HG02571 (cell line): ENCODE results near the gene SEMA5A.

Source experiments
- ATAC-seq: cut with Tn5 transposase; IDR thresholded peaks from one replicate; pipeline ENCODE4 v1.9.1; 2021; ENCODE audit warnings: mild to moderate bottlenecking, moderate library complexity; ENCODE audit not compliant: unreplicated experiment

Gene SEMA5A

GRCh38 chr5:9151684-9152427, 394.0 kb downstream of the SEMA5A start:
- no peak for ATAC-seq

DNA sequence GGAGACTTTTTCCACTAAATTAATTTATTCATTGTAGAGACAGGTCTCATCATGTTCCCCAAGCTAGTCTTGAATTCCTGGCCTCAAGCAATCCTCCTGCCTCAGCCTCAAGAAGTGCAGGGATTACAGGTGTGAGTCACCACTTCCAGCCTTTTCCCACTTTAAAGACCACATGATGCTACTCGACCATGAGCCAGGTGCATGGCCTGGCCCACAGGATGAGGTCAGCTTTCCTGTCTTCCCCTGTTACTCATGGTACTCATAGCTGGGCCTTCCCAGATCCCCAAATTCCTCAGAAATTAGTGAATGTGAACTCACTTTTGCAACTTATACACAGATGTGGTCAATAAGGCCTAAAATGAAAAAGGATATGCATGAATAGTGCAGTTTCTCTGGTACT, 395.9 kb downstream of the SEMA5A start:
- no peak for ATAC-seq

- no peak for ATAC-seq
Observed at GRCh38 chr5:9148242-9148641, 397.6 kb downstream of the SEMA5A start.

DNA sequence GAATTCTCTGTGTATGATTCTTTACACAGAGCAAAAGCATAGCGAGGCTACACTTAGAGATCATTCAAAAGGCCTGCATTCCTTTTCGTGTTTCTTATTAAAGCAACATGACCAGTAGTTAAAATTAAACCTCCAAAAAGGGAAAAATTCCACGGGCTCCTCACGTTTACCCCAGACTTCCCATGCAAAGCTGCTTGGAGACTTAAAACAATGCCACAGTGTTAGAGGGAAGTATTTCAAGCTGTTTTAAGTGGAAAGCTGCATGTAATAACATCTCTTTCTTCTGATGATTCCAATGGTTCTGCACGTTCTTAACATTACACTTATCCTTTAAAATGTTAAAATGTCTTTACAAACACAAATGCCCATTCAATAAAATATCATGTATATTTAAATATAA, 405.2 kb downstream of the SEMA5A start:
- ATAC-seq: no peak

DNA sequence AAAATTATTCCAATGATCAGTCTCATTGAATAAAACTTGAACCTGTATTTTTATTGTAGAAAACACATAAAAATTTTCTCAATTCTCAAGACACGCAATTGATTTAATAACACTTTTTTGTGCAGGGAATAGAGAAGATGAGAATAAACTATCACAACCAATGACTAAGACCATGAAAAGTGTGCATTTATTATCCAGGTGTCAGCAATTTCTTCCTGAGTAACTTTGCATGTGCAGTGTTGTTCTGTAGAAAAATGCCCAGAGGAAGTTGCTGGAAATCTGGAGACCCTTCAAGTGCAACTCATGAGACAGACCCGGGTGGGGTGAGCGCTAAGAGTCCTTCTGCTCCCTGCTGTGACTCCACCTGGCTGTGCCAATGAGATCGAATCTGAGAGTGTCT, 405.7 kb downstream of the SEMA5A start:
- no peak for ATAC-seq

DNA sequence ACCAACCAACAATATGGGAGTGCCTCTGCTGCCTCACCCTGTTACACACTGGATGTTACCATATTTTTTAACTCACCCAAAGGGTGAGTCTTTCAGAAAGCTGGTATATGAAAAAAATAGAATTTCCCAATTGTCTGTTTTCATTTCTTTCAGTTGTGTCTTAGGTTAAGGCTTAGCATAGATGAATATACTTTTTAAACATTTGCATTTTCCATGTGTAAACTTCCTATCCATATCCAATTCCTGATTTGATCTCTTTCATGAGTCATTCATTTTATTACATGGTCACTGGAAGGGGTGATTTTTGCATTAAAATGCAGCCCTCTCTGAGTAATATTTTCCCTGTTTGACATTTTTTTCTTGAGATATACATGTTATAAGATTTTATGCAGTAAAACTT, 406.5 kb downstream of the SEMA5A start:
- ATAC-seq: no peak

DNA sequence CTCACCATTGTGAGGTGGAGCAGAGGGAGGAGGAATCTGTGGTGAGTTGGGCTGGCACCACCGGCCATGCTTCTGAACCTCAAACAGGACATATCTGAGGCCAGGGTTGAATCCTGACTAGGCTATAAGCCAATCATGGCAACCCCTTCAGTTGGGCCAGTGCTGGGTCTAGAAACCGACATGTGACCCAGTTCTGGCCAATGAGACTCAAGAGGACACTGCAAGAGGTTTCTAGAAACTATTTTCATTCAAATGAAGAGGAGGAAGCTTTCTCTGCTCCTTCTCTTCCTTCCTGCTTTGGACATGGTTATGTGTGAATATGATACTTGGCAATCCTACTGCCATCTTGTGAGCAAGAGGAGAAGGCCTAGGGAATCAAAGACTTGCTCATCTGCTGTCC, 417.7 kb downstream of the SEMA5A start:
- ATAC-seq: no peak

GRCh38 chr5:9126490-9126889, 419.4 kb downstream of the SEMA5A start:
- ATAC-seq: no peak

DNA sequence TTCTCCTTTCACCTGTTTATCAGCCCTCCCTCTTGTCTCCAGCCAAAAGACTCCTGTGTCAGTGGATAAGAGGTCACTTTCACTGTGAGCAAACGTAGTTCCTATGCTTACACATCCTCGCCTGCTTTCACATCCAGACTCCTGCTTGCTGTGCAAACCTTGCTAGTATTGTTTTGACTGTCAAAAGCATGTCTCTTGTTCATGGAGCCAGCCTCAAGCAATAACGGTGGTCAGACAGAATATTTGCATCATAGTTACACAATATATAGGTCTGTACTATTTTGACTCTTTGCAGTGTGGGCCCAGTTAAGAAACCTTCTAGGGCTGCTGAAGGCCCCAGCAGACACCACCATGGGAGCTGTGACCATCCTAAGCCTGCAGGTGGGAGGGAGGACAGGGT, 420.0 kb downstream of the SEMA5A start:
- ATAC-seq: peak; percentile 76

- no peak for ATAC-seq
Observed at GRCh38 chr5:9124838-9125237, 421.0 kb downstream of the SEMA5A start.

GRCh38 chr5:9124071-9124470, 421.8 kb downstream of the SEMA5A start:
- no peak for ATAC-seq

DNA sequence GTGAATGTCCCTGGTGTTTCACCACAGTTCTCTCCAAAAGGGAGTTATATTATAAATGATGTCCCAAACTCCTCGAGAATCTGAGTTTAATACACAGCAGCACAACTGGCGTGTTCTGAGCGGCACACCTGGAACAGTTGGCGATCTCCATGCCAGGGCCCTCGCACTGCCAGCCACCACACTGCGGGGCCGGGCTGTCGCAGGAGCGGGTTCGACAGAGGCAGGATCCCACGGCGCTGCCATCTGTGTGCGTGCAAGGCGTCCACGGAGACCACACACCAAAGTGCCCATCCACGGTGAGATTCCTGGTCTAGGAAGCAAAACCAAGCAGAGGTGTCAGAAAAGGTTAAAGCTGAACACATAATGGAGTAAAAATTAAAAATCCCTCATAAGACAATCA, 423.3 kb downstream of the SEMA5A start:
- ATAC-seq: no peak

DNA sequence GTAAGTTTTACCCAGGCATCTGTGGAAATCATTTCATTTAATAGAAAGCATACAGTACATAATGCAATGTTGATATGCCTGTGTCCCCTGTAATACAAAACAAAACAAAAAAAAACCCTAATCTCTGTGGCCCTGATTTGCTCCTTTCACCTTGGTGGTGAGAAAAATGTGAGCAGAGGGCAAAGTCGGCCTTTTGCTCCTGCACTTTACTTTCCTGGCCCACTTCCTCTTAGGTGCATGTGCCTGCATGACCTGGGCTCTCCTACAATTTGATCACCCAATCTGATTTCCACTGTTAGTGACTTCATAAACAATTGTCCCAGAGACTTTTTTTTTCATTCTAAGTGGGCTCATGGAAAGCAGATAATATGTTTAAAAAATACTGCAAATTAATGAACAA, 424.3 kb downstream of the SEMA5A start:
- ATAC-seq: no peak

GRCh38 chr5:9118852-9119251, 427.0 kb downstream of the SEMA5A start:
- ATAC-seq: no peak

DNA sequence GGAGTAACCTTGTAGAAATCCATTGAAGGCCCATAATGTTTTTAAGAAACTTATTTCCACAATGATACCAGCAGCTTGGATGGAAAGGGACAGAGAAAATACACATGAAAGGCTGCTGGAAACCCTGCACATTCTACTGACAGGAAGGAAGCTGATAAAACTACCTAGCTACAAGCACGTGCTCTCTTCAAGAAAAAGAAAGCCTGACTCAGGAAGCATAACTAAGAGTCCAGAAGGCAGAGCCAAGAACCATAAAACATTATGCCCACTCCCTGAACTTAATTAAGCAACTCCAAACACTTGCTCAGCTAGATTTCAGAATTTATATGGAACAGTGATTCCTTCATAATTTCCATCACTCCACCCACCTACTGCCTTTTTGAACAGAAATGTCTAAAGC, 430.8 kb downstream of the SEMA5A start:
- ATAC-seq: no peak

GRCh38 chr5:9112520-9113291, 433.2 kb downstream of the SEMA5A start:
- no peak for ATAC-seq

DNA sequence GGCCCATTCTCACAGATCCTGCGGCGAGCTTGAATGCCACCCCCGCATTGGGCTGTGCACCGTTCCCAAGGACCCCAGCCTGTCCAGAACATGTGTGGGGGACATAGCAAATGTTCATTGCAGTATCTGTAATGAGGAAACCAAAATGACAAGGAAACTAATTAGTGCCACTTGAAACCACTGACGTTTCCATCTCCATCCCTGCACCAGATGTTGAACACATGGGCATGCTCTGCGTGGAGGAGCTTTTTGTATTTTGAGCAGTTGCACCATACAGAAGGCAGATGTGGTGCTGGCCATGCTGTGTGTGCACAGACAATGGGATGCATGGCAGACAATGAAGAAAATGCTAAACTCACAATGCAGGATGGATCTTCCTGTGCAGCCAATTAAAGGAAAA, 437.7 kb downstream of the SEMA5A start:
- ATAC-seq: no peak

DNA sequence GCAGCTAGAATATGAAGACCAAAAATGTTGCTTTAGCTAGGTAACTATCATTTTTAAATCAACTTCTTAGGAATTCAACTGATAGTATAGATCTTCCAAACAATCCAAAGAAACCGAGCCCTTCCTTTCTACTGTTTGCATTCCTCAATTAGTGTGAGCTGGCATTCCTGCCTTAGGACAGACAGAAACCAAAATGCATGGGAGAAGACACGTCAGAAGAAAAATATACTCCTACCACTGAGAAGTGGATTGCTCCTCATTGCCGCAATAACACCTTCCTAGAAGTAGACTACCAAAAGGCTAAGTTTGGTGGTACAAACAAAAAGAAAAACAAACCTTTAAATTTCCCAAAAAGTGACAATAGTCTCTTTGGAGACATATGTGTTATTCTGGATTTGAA, 440.0 kb downstream of the SEMA5A start:
- ATAC-seq: no peak

- ATAC-seq: no peak
Observed at GRCh38 chr5:9104571-9105339, 441.1 kb downstream of the SEMA5A start.

DNA sequence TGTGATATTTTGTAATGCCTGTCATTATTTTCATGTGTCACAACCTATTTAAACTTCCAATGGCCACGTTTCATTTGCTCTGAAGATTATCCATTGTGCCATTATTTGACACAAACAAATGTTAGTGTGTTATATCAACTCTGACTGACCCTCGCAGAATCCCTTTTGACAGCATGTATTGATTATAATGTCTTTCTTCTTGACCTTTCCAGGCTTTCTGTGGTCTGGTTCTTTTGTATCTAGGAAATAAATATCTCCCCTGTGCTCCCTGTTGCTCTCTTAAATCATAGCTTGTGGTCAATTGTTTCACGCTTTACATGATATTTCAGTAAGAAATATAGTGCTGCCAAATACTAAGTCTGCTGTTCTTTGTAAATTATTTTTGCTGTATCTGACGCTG, 442.6 kb downstream of the SEMA5A start:
- ATAC-seq: no peak

DNA sequence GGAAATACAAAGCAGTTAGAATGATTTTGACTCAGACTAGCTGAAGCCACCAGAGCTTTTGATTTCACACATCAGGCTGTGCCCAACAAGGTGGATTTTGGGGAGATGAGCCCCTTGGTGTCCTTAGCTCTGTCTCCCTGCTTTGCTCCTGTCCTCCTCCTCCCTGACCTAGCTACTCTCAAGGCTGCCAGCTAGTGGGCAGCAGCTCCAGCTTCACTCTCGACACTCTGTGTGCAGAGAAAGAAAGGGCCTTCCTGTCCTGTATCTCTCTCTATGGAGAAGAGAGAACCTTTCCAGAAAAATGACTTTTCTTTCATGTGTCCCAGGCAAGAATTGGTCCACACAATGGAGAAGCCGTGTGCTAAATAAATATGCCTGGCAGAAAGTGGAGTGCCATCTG, 446.2 kb downstream of the SEMA5A start:
- no peak for ATAC-seq

DNA sequence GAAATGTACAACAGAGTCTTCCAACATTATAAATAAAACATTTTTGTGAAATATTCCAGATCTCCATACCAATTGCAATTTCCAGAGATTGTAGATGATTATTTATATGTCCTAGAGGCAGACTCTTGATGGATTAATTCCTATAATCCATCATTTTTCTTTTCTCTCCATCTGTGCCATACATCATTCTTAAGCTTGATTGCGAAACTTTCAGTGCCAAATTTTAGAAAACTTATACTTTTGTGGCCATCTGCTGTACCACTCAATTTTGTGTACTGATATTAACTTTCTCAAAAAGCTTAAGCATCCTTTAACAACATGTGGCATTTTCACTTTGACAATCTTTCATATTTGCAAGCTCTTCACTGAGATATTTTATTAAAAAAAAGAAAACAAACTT, 446.9 kb downstream of the SEMA5A start:
- no peak for ATAC-seq
